Gastrocnemius medialis (tissue), 4 donors: ENCODE results near the gene DNAJC2.

Experiments
- CTCF ChIP-seq, 5 experiments: fragments of 450-650 bp in 3 of 5; fragments of 200-600 bp in 2 of 5; sonication (generic) in 2 of 5; IDR thresholded peaks in 4 of 5; conservative IDR thresholded peaks in 1 of 5; 1 replicate in 4 of 5; 2 replicates in 1 of 5; pipeline ENCODE4 v1.5.1; 2016 to 2019; ENCODE audit warnings: antibody characterized with exemption in 5 of 5, mild to moderate bottlenecking in 3 of 5, moderate library complexity in 3 of 5
- POLR2A ChIP-seq, 2 donors: fragments of 450-650 bp; IDR thresholded peaks; one replicate each; pipeline ENCODE4 v1.6.1; 2017; ENCODE audit warnings: antibody characterized with exemption in 2 of 2, mild to moderate bottlenecking in 2 of 2, moderate library complexity in 2 of 2

GRCh38 chr7:103293526-103293925 is 51.0 kb downstream of the DNAJC2 start:
- TF ChIP-seq CTCF (IDR thresholded peaks at IDR 0.05 in 4 of 5, conservative IDR thresholded peaks at IDR 0.05 in 1 of 5) (no peak), POLR2A (IDR thresholded peaks at IDR 0.05) (no peak)
